AG04450 (cell line): ENCODE results near the gene SLC22A6. TPM values are rescaled to one million over a fixed set of nuclear protein-coding genes. Genes with fewer than 3 reads are reported as not detected.

Experiments used
- CTCF ChIA-PET: fragments of 300-600, 350-600 bp; formaldehyde crosslinking; extraction: SDS; loops from one replicate; lab custom pipeline; 2022; ENCODE audit warnings: antibody characterized with exemption, inconsistent platforms; lab: Charles Lee
- POLR2A ChIA-PET: fragments of 350-600 bp; formaldehyde crosslinking; extraction: SDS; loops from one replicate; lab custom pipeline; 2021; ENCODE audit warnings: antibody characterized with exemption, inconsistent platforms; lab: Yijun Ruan, JAX
- DNase-seq: peaks from one replicate; pipeline ENCODE4 v3.0.0-alpha.2; 2011; ENCODE audit warnings: low read depth, low spot score
- H3K27ac ChIP-seq: one replicate; pipeline ENCODE4 v1.5.1; 2012; ENCODE audit warnings: low read depth, low read length, control low read depth
- H3K27me3 ChIP-seq: one replicate; pipeline ENCODE4 v1.6.0; 2012; ENCODE audit warnings: low read length; ENCODE audit not compliant: control insufficient read depth, insufficient read depth
- H3K4me3 ChIP-seq: 2 replicates; pipeline ENCODE4 v1.5.1; 2011; ENCODE audit warnings: mild to moderate bottlenecking, low read depth, low read length, control low read depth
- H3K9me3 ChIP-seq: 2 replicates; pipeline ENCODE4 v1.5.1; 2012; ENCODE audit warnings: low read length; ENCODE audit not compliant: control insufficient read depth, insufficient read depth
- polyA plus RNA-seq: library from polyadenylated mRNA; depleted of rRNA; stranded (reverse); fragments of >200 nt; gene quantifications from 2 replicates; pipeline ENCODE4 v1.2.3, GENCODE V29; 2011
- TF ChIP-seq, protein P1 (sequence below): IDR thresholded peaks from 2 replicates; pipeline ENCODE4 v1.5.1; 2011; ENCODE audit warnings: low read depth, low read length, control low read depth, inconsistent platforms

The SLC22A6 gene
- polyA plus RNA-seq, 1 experiment, result not detected

DNA sequence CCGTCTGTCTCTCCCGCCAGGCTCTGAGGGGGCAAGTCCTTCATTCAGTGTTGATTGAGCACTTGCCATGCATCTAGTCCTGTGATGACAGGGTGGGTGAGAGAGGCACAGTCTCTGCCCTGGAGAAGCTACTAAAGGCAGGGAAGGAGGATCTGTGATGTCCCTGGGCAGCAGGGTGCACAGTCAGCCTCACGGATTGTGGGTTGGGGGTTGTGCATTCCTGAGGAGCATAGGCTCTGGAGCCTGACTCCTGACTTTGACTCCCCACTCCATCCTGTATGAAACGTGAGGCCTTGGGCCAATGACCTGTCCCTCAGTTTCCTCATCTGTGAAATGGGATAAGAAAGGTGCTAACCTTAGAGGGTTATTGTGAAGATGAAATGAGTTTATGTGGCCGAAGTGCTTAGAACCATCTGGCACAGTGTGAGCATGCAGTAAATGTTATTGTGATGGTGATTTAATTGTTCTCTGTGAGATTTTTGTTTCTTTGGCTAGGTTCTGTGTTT, 26.2 kb upstream of the SLC22A6 start:
- TF ChIP-seq, protein P1, sequence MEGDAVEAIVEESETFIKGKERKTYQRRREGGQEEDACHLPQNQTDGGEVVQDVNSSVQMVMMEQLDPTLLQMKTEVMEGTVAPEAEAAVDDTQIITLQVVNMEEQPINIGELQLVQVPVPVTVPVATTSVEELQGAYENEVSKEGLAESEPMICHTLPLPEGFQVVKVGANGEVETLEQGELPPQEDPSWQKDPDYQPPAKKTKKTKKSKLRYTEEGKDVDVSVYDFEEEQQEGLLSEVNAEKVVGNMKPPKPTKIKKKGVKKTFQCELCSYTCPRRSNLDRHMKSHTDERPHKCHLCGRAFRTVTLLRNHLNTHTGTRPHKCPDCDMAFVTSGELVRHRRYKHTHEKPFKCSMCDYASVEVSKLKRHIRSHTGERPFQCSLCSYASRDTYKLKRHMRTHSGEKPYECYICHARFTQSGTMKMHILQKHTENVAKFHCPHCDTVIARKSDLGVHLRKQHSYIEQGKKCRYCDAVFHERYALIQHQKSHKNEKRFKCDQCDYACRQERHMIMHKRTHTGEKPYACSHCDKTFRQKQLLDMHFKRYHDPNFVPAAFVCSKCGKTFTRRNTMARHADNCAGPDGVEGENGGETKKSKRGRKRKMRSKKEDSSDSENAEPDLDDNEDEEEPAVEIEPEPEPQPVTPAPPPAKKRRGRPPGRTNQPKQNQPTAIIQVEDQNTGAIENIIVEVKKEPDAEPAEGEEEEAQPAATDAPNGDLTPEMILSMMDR, result no peak
- no peak for DNase-seq
- no peak overlapping the region for H3K4me3 ChIP-seq
- POLR2A ChIA-PET, result no interaction called here
- CTCF ChIA-PET, result interaction anchor here (0.6 kb wide), 1 partner anchor 15 kb away, joined by 5 read pairs; no protein-coding TSS in a partner anchor
- no peak overlapping the region for H3K27ac ChIP-seq
- no peaks in the 10 kb centered on the region for H3K9me3 ChIP-seq
- peaks cover 10% of the 10 kb centered on the region for H3K27me3 ChIP-seq

DNA sequence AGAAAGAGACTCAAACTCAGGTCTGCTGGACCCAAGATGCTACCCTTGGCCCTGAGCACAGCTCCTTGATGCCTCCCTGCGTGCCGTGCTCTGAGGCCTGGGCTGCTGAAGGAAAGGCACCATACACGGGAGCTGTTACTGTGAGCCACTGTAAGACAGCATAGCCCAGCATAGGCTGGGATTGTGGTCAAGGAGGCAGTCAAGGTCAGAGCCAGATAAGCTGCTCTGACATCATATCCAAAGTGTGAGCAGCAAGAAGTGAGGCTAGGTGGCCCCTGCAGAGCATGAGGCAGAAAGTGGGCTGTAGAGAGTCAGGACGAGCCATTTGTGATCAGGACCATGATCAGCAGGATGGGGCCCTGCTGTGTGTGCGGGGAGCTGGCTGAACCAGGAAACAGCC, 23.2 kb upstream of the SLC22A6 start:
- ChIA-PET POLR2A (no interaction called here), CTCF (interaction anchor here (0.9 to 5.4 kb wide), 3 partner anchors 16 to 104 kb away, joined by 3 to 29 read pairs (median 9); no protein-coding TSS in a partner anchor)
- Histone ChIP-seq H3K4me3 (no peak overlapping the region), H3K27me3 (peaks cover 6% of the 10 kb centered on the region), H3K9me3 (no peaks in the 10 kb centered on the region), H3K27ac (no peak overlapping the region)
- DNase-seq, result no peak
- TF ChIP-seq, protein P1, result no peak

DNA sequence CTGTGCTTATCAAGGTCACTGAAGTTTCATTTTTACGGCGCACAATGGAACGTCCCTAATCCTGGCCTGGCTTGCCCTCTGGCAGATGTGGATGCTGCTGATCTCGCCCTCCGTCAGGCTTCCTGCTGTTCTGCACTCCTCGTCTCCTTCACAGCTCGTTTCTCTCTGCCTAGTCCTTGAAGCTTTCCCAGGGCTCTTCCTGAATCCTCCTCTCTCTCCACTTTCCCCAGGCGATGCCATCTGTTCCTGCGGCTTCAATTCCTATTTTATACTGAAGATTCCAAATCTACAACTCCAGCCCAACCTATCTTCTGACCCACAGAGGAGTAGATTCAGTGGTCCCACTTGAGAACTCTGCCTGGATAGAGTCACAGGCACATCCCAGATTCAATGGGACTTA, 16.7 kb upstream of the SLC22A6 start:
- CTCF ChIA-PET, result interaction anchor here (0.6 to 1.0 kb wide), 2 partner anchors 34 to 96 kb away, joined by 3 to 5 read pairs; no protein-coding TSS in a partner anchor
- H3K9me3 ChIP-seq, result no peaks in the 10 kb centered on the region
- POLR2A ChIA-PET, result no interaction called here
- H3K27ac ChIP-seq, result no peak overlapping the region
- TF ChIP-seq, protein P1, result no peak
- DNase-seq, result no peak
- no peak overlapping the region for H3K4me3 ChIP-seq
- peaks cover 3% of the 10 kb centered on the region for H3K27me3 ChIP-seq

DNA sequence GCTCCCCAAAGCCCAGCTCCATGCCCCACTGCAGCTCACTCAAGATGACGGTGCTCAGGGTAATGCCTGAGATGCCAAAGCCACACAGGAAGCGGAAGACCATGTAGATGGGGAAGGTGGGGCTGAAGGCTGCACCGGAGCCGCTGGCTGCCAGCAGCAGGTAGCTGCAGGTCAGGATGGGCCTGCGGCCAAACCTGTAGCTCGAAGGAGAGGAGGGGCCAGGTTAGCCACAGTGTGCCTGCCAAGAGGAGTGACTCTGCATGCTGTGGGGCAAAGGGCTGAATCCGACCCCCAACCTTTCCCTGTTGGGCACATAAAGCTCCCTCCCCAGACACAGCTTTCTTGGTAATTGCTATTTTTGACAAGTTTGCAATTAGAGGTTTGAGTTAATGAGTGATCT, 14.9 kb upstream of the SLC22A6 start:
- ChIA-PET POLR2A (interaction anchor here (0.6 kb wide), 1 partner anchor 21 kb away, joined by 3 read pairs; no protein-coding TSS in a partner anchor), CTCF (no interaction called here)
- Histone ChIP-seq H3K27ac (no peak overlapping the region), H3K27me3 (peaks cover 3% of the 10 kb centered on the region), H3K4me3 (no peak overlapping the region), H3K9me3 (no peaks in the 10 kb centered on the region)
- DNase-seq, result no peak
- TF ChIP-seq, protein P1, result no peak

DNA sequence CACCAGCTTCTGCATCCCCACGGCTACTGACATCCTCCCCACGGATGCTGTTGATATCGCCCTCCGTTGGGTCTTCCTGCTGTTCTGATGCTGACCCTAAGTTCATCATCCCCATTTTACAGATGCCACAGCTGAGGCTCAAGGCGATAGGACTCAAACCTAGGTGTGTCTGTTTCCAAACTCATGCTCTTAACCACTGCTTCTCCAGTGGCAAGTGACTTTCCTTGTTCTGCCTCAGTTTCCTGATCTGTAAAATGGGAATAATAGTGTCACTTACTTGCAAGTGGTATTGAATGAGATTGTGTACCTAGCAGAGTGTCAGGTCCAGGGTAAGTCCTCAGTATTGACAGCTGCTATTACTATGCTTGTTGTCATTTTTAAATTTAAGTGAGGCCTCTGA, 14.4 kb upstream of the SLC22A6 start:
- ChIA-PET CTCF (interaction anchor here (1.4 kb wide), 1 partner anchor 23 kb away, joined by 3 read pairs; no protein-coding TSS in a partner anchor), POLR2A (no interaction called here)
- H3K9me3 ChIP-seq, result no peaks in the 10 kb centered on the region
- H3K27me3 ChIP-seq, result peaks cover 3% of the 10 kb centered on the region
- no peak overlapping the region for H3K27ac ChIP-seq
- no peak overlapping the region for H3K4me3 ChIP-seq
- DNase-seq, result no peak
- TF ChIP-seq, protein P1, result no peak
